ENCODE measurements around the gene COL6A1. TPM values are rescaled to one million over a fixed set of nuclear protein-coding genes. Genes with fewer than 3 reads are reported as not detected.

The COL6A1 gene
- total RNA-seq, 1 donor: 538 TPM

GRCh38 chr21:45945868-45946210, 35.7 kb upstream of the COL6A1 start:
- no peak overlapping the region for H3K4me3 ChIP-seq (ENCODE audit: low read depth, low read length)
- no peak for DNase-seq (ENCODE audit: low read depth)
- TF ChIP-seq, protein P1, sequence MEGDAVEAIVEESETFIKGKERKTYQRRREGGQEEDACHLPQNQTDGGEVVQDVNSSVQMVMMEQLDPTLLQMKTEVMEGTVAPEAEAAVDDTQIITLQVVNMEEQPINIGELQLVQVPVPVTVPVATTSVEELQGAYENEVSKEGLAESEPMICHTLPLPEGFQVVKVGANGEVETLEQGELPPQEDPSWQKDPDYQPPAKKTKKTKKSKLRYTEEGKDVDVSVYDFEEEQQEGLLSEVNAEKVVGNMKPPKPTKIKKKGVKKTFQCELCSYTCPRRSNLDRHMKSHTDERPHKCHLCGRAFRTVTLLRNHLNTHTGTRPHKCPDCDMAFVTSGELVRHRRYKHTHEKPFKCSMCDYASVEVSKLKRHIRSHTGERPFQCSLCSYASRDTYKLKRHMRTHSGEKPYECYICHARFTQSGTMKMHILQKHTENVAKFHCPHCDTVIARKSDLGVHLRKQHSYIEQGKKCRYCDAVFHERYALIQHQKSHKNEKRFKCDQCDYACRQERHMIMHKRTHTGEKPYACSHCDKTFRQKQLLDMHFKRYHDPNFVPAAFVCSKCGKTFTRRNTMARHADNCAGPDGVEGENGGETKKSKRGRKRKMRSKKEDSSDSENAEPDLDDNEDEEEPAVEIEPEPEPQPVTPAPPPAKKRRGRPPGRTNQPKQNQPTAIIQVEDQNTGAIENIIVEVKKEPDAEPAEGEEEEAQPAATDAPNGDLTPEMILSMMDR (IDR thresholded peaks at IDR 0.05; ENCODE audit: insufficient read depth, low read depth, low read length): no peak

DNA sequence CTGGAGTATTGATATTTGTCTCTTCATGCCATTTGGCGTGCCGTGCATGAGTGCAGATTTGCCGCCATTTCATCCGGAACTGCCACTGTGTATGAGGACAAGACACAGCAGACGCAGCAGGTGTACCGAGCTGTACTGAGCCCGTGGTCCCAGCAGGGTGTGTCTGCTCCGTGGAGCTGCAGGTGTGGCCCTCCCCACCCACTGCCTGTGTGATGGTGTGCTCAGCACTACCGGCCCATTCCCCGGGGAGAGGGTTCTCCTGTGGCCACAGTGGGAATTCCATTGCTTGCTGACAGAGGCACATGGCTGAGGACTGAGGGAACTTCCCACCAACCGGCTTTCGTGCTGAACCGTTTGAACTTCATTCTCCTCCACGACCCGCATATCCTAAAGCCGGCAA, 34.3 kb upstream of the COL6A1 start:
- TF ChIP-seq, protein P1 (IDR thresholded peaks at IDR 0.05; ENCODE audit: insufficient read depth, low read depth, low read length): no peak
- H3K4me3 ChIP-seq (ENCODE audit: low read depth, low read length): no peak overlapping the region
- no peak for DNase-seq (ENCODE audit: low read depth)

DNA sequence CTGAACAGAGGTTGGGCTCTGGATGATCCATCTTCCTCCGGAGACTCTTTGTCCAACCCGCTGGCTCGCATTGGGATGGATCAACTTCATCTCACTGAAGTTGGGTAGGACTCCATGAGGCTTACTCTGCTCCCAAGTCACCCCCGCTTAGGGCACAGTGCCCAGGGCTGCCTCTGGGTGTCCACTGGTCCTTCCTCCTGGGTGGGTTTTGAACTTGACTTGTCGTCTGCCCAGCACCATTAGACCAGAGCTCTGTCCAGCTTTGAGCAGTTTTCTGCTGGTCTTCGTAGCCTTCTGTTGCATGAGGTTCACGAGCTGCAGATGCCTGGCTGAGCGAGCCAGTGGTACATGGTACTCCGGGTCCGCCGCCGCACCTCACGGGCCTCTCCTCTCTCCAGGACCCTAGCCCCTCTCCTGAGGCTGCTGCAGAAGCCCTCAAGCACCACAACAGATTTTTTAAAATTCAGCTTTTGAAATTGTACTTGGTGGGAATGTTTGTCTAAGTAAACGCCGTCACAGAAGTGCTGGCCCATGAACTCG, 33.8 kb upstream of the COL6A1 start:
- TF ChIP-seq, protein P1 (IDR thresholded peaks at IDR 0.05; ENCODE audit: insufficient read depth, low read depth, low read length): no peak
- no peak for DNase-seq (ENCODE audit: low read depth)
- H3K4me3 ChIP-seq (ENCODE audit: low read depth, low read length): no peak overlapping the region

DNA sequence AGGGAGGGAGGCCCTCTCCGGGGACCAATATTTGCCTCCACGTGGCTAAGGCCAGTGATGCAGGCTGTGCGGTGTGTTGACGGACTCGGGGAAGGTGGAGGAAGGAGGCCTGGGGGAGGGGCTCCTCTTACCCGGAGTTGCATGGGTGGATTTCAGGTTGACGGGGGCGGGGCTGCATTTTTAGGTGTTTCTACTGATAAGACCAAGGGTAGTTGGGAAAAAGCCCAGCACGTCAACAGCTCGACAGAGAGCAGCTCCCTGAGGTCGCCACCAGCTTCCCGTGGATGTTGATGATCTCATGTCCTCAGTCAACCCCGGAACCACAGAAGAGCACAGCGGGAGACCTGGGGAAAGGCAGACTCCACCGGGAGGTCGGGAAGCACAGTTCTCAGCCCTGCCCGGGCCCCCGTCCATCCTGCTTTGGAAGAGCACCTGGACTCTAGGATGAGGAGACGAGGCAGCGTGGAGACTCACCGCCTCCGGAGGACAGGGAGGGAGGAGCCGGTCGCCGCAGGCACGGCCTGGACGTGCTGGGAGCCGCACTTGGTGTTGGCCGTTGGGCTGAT, 32.9 kb upstream of the COL6A1 start:
- TF ChIP-seq, protein P1 (IDR thresholded peaks at IDR 0.05; ENCODE audit: insufficient read depth, low read depth, low read length): no peak
- H3K4me3 ChIP-seq (ENCODE audit: low read depth, low read length): no peak overlapping the region
- no peak for DNase-seq (ENCODE audit: low read depth)

DNA sequence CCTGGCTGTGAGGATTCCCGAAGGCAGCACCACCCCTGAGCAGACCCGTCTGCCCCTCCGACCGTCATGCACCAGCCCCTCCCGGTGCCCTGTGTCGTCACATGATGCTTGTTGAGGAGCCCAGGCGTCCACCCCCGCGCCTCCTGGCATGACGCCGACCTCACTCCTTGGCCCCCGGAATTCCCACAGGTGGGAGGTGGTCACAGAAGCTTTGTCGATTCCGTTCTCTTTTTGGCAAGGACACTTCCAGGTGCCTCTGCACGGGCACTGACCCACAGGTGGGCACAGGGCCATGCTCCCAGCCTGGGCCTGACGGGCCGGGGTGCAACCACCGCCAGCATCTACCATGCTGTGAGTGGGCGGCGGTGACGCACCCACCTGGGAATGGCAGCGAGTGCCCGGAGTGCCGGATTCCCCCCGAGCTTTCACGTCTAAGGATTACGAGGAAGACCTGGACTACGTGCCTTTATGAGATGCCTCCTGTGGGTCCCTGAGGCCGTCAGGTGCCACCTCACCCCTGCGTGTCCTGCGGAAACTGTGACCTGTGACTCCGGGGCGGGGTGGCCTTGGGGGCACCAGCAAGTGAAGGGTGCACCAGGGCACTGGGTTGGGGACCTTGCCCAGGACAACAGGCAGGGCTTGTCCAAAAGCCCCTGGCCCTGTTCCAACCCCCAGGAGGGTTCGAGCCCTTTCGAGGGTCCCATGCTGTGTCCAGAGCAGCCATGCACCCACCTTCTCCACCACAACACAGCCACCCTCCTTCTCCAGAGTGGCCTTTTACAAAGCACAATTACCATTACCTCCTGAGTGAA, 31.4 kb upstream of the COL6A1 start:
- TF ChIP-seq, protein P1 (IDR thresholded peaks at IDR 0.05; ENCODE audit: insufficient read depth, low read depth, low read length): no peak
- DNase-seq (ENCODE audit: low read depth): no peak
- peak overlapping the region; percentile 21 for H3K4me3 ChIP-seq (ENCODE audit: low read depth, low read length)

DNA sequence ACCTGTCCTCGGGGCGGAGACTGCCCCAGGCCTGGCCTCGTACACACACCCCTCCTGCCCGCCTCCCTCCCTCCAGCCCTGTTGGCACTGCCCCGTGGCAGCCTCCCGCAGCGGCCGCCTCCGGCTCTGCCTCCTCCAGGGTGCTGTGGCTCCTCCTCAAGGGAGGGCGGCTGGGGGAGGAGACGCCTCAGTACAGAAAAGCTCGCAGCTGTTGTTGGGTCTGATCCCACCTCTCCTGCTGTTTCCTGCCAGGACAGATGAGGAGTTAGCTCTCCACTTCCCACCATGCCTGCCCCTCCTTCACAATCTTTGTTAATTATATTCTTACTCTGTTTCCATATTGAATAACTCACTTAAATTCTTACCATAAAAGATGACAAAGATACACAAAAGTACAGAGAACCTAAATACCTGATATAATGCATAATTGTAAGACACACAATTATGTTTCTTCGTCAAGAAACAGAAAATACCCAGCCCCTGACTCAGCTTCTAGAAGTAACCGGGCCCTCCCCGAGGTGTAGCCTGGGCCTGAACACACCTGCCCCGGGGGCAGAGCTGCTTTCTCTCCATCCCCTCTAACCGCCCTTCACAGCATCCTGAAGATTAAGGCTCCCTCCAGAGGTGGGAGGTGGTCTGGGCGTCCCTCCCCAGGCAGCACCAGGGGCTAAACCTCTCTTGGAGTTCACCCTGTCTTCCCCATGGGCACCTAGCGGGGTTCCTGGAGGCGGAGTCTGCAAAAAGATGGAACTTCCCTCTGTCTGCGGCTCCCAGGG, 30.6 kb upstream of the COL6A1 start:
- peak; percentile 60 for DNase-seq (ENCODE audit: low read depth)
- peak overlapping the region; percentile 21 for H3K4me3 ChIP-seq (ENCODE audit: low read depth, low read length)
- TF ChIP-seq, protein P1 (IDR thresholded peaks at IDR 0.05; ENCODE audit: insufficient read depth, low read depth, low read length): no peak

Measured in fibroblast of villous mesenchyme (primary cell).